H1 (cell line): ENCODE results near the gene ADAMTS16. TPM values are rescaled to one million over a fixed set of nuclear protein-coding genes. Genes with fewer than 3 reads are reported as not detected.

Experiments used
- CTCF ChIA-PET: fragments of 300-600 bp; sonication (Branson Sonifier 250); formaldehyde crosslinking; loops from one replicate; lab custom pipeline; 2021; ENCODE audit not compliant: partially characterized antibody; lab: Charles Lee
- POLR2A ChIA-PET: fragments of 300-600 bp; sonication (Branson Sonifier 250); formaldehyde crosslinking; loops from one replicate; lab custom pipeline; 2021; ENCODE audit warnings: inconsistent platforms; ENCODE audit not compliant: partially characterized antibody; lab: Charles Lee
- DNase-seq, 2 experiments: peaks; one replicate each; pipeline versions ENCODE4 v3.0.0 to v3.0.0-alpha.2; 2010 to 2022; ENCODE audit warnings: low spot score in 2 of 2, low read depth in 1 of 2, mixed read lengths in 1 of 2
- FAIRE-seq: peaks from 2 replicates; lab custom pipeline; 2011; peaks lifted over from hg19 to GRCh38; lab: Jason Lieb, UNC
- H2AFZ ChIP-seq: 2 replicates; pipeline ENCODE4 v1.8.1; 2012; ENCODE audit warnings: low read length, inconsistent platforms
- H2AK5ac ChIP-seq: 2 replicates; pipeline ENCODE4 v1.6.1; 2013; ENCODE audit warnings: low read depth, low read length
- H2BK120ac ChIP-seq: replicated peaks from 2 replicates; pipeline ENCODE3; 2013; ENCODE audit warnings: low read depth, low read length, inconsistent platforms
- H2BK12ac ChIP-seq: 2 replicates; pipeline ENCODE4 v1.6.1; 2013; ENCODE audit warnings: low read depth, low read length
- H2BK15ac ChIP-seq: 2 replicates; pipeline ENCODE4 v1.6.1; 2013; ENCODE audit warnings: low read length
- H2BK20ac ChIP-seq: 2 replicates; pipeline ENCODE4 v1.6.1; 2013; ENCODE audit warnings: low read length
- H2BK5ac ChIP-seq: 2 replicates; pipeline ENCODE4 v1.6.1; 2013; ENCODE audit warnings: low read depth, low read length
- H3K14ac ChIP-seq: 2 replicates; pipeline ENCODE4 v1.6.1; 2013; ENCODE audit warnings: inconsistent platforms; ENCODE audit not compliant: insufficient read length
- H3K18ac ChIP-seq: 2 replicates; pipeline ENCODE4 v1.6.1; 2013; ENCODE audit warnings: low read length; ENCODE audit errors: extremely low read depth
- H3K23ac ChIP-seq: 2 replicates; pipeline ENCODE4 v1.6.1; 2013; ENCODE audit warnings: inconsistent platforms; ENCODE audit not compliant: insufficient read length
- H3K23me2 ChIP-seq: 2 replicates; pipeline ENCODE4 v1.6.1; 2013; ENCODE audit warnings: low read depth, low read length
- H3K27ac ChIP-seq: 2 replicates; pipeline ENCODE4 v1.6.1; 2011; ENCODE audit warnings: low read depth, low read length, inconsistent platforms
- H3K27me3 ChIP-seq, 4 experiments: replicated peaks in 1 of 4; 1 replicate in 1 of 4; 2 replicates in 3 of 4; pipeline versions ENCODE4 v1.6.1 to v1.8.1; 2011 to 2013; ENCODE audit warnings: low read length in 3 of 4, mild to moderate bottlenecking in 3 of 4, inconsistent platforms in 2 of 4, mixed read lengths in 2 of 4, moderate library complexity in 1 of 4; ENCODE audit not compliant: control insufficient read depth in 3 of 4, insufficient read depth in 3 of 4; ENCODE audit errors: extremely low read depth in 1 of 4
- H3K36me3 ChIP-seq, 4 experiments: 2 replicates each; pipeline versions ENCODE4 v1.6.1 to v1.8.1; 2011 to 2013; ENCODE audit warnings: mild to moderate bottlenecking in 4 of 4, low read length in 3 of 4, moderate library complexity in 2 of 4, control low read depth in 1 of 4, inconsistent platforms in 1 of 4; ENCODE audit not compliant: insufficient read depth in 4 of 4, control insufficient read depth in 2 of 4
- H3K4ac ChIP-seq: replicated peaks from 2 replicates; pipeline ENCODE3; 2013; ENCODE audit warnings: low read length, low read depth, mixed read lengths, inconsistent platforms; ENCODE audit not compliant: insufficient read length
- H3K4me1 ChIP-seq, 4 experiments: replicated peaks in 1 of 4; 1 replicate in 1 of 4; 2 replicates in 3 of 4; pipeline versions ENCODE4 v1.6.1 to v1.8.1; 2011 to 2013; ENCODE audit warnings: low read length in 3 of 4, inconsistent platforms in 2 of 4, mixed read lengths in 1 of 4; ENCODE audit not compliant: insufficient read depth in 4 of 4, control insufficient read depth in 3 of 4
- H3K4me2 ChIP-seq, 2 experiments: 2 replicates each; pipeline versions ENCODE4 v1.6.1 to v1.8.1; 2011 to 2013; ENCODE audit warnings: low read depth in 2 of 2, low read length in 2 of 2, control low read depth in 1 of 2, inconsistent platforms in 1 of 2, mild to moderate bottlenecking in 1 of 2; ENCODE audit not compliant: insufficient read depth in 1 of 2
- H3K4me3 ChIP-seq, 4 experiments: fragments of 200-600, 300-600 bp in 1 of 4; sonication (generic), shearing (Covaris generic), sonication (Bioruptor Twin) in 1 of 4; 2 replicates each; pipeline versions ENCODE4 v1.5.1 to v1.8.1; 2011 to 2016; ENCODE audit warnings: low read length in 4 of 4, low read depth in 3 of 4, control low read depth in 2 of 4, inconsistent platforms in 2 of 4, mild to moderate bottlenecking in 2 of 4, mixed read lengths in 1 of 4, moderate library complexity in 1 of 4; ENCODE audit not compliant: insufficient read depth in 2 of 4; ENCODE audit errors: extremely low read depth in 1 of 4
- H3K56ac ChIP-seq: replicated peaks from 2 replicates; pipeline ENCODE3; 2013; ENCODE audit warnings: low read depth, mild to moderate bottlenecking, mixed read lengths, low read length, inconsistent platforms; ENCODE audit not compliant: insufficient read length
- H3K79me1 ChIP-seq: 2 replicates; pipeline ENCODE4 v1.6.1; 2013; ENCODE audit warnings: low read depth, low read length, control low read depth
- H3K79me2 ChIP-seq, 2 experiments: 2 replicates each; pipeline versions ENCODE4 v1.6.1 to v1.8.1; 2012 to 2013; ENCODE audit warnings: low read length in 2 of 2, mild to moderate bottlenecking in 2 of 2, inconsistent platforms in 1 of 2; ENCODE audit not compliant: insufficient read depth in 2 of 2, control insufficient read depth in 1 of 2
- H3K9ac ChIP-seq, 4 experiments: replicated peaks in 1 of 4; 1 replicate in 1 of 4; 2 replicates in 3 of 4; pipeline versions ENCODE4 v1.6.1 to v1.8.1; 2011 to 2013; ENCODE audit warnings: low read depth in 3 of 4, low read length in 3 of 4, control low read depth in 2 of 4, mild to moderate bottlenecking in 2 of 4, moderate library complexity in 2 of 4, inconsistent platforms in 1 of 4; ENCODE audit errors: extremely low read depth in 1 of 4
- H3K9me3 ChIP-seq, 2 experiments: 2 replicates each; pipeline versions ENCODE4 v1.6.1 to v1.8.1; 2012 to 2013; ENCODE audit warnings: mild to moderate bottlenecking in 2 of 2, moderate library complexity in 2 of 2, control low read depth in 1 of 2, inconsistent platforms in 1 of 2, low read depth in 1 of 2, low read length in 1 of 2, mixed read lengths in 1 of 2; ENCODE audit not compliant: insufficient read depth in 2 of 2
- H4K20me1 ChIP-seq, 2 experiments: replicated peaks in 1 of 2; 2 replicates each; pipeline versions ENCODE3 to v1.8.1; 2011 to 2013; ENCODE audit warnings: inconsistent platforms in 2 of 2, low read length in 2 of 2, mild to moderate bottlenecking in 1 of 2; ENCODE audit not compliant: insufficient read depth in 2 of 2, control insufficient read depth in 1 of 2
- H4K5ac ChIP-seq: 2 replicates; pipeline ENCODE4 v1.6.1; 2013; ENCODE audit warnings: low read length, low read depth, mixed read lengths, inconsistent platforms; ENCODE audit not compliant: insufficient read length
- H4K8ac ChIP-seq: 2 replicates; pipeline ENCODE4 v1.8.0; 2013; ENCODE audit warnings: mild to moderate bottlenecking, moderate library complexity, low read length, inconsistent platforms; ENCODE audit not compliant: insufficient read depth; ENCODE audit errors: extremely low read depth
- H4K91ac ChIP-seq: replicated peaks from 2 replicates; pipeline ENCODE3; 2013; ENCODE audit warnings: low read length, mixed read lengths, inconsistent platforms; ENCODE audit not compliant: insufficient read length
- BRCA1 ChIP-seq: IDR thresholded peaks from 2 replicates; pipeline ENCODE4 v1.6.1; 2012; ENCODE audit warnings: low read depth, low read length, improper control_type of control experiment
- GTF2F1 ChIP-seq: IDR thresholded peaks from 2 replicates; pipeline ENCODE4 v1.6.1; 2012; ENCODE audit warnings: low read depth, low read length, improper control_type of control experiment, borderline replicate concordance
- JUN ChIP-seq: IDR thresholded peaks from 2 replicates; pipeline ENCODE4 v1.6.1; 2011; ENCODE audit warnings: low read depth, mild to moderate bottlenecking, improper control_type of control experiment, low read length
- NANOG ChIP-seq: IDR thresholded peaks from 2 replicates; pipeline ENCODE4 v1.6.1; 2011; ENCODE audit warnings: low read length, low read depth, mild to moderate bottlenecking, inconsistent platforms; ENCODE audit not compliant: insufficient read depth, poor library complexity, severe bottlenecking
- SIRT6 ChIP-seq: IDR thresholded peaks from one replicate; pipeline ENCODE4 v1.7.1; 2012; ENCODE audit warnings: low read length, inconsistent platforms
- SRF ChIP-seq: IDR thresholded peaks from 2 replicates; pipeline ENCODE4 v1.6.1; 2011; ENCODE audit warnings: mild to moderate bottlenecking, low read depth, low read length, moderate library complexity
- TEAD4 ChIP-seq: IDR thresholded peaks from 2 replicates; pipeline ENCODE4 v1.6.1; 2012; ENCODE audit warnings: low read depth, low read length, inconsistent platforms, mixed read lengths
- WGBS, 2 experiments: shearing (Covaris generic) in 1 of 2; methylation state at CpG; one replicate each; pipeline versions ENCODE4 v1.1.6 to v1.1.7; 2013 to 2015; ENCODE audit warnings: low lambda C conversion rate in 2 of 2, mixed read lengths in 2 of 2, inconsistent platforms in 1 of 2, low coverage in 1 of 2, missing lambda C conversion rate in 1 of 2; ENCODE audit not compliant: insufficient replicate concordance in 2 of 2, insufficient coverage in 1 of 2, insufficient read length in 1 of 2; ENCODE audit errors: extremely low coverage in 1 of 2, missing lambda C conversion rate in 1 of 2; 5-methylcytosine and 5-hydroxymethylcytosine counted together
- polyA plus RNA-seq, 7 experiments: library from polyadenylated mRNA; depleted of rRNA in 3 of 7; stranded (reverse) in 5 of 7; unstranded in 2 of 7; fragments of >200 nt in 5 of 7; fragments of 200-250 nt in 2 of 7; gene quantifications; 1 replicate in 5 of 7; 2 replicates in 1 of 7; 4 replicates in 1 of 7; pipeline versions ENCODE4 v1.2.1 to v1.2.3, GENCODE V29; 2011 to 2013; ENCODE audit warnings: missing spikeins in 2 of 7, mixed read lengths in 2 of 7
- total RNA-seq: library from RNA; stranded (reverse); fragmentation: NEBNext Ultra II Directional; extraction: Animal tissue kit (Norgen Biotek cat#: 25700); gene quantifications from 2 replicates; pipeline ENCODE4 v1.2.1, GENCODE V29; 2021
- TF ChIP-seq, protein P1 (sequence below): IDR thresholded peaks from 2 replicates; pipeline ENCODE4 v1.6.1; 2012; ENCODE audit warnings: low read length, inconsistent platforms

ADAMTS16 gene
- total and polyA plus RNA-seq, 2 of the 8 experiments (the other 6 are each of a cell fraction or from before 2014, with no cell fraction given) = 3.7 to 16.0 TPM

- Histone ChIP-seq H2BK15ac (no peak overlapping the region), H3K18ac (no peak overlapping the region), H3K4me2 (no peak overlapping the region), H3K79me1 (no peaks in the 10 kb centered on the region), H3K4me1 (no peaks in the 10 kb centered on the region), H3K9me3 (no peaks in the 10 kb centered on the region; a peak in 1 of 4 replicates), H2BK120ac (no peak overlapping the region), H2BK12ac (no peak overlapping the region), H3K9ac (no peak overlapping the region), H4K8ac (no peak overlapping the region)
- TF ChIP-seq SIRT6 = no peak
- TF ChIP-seq, protein P1, sequence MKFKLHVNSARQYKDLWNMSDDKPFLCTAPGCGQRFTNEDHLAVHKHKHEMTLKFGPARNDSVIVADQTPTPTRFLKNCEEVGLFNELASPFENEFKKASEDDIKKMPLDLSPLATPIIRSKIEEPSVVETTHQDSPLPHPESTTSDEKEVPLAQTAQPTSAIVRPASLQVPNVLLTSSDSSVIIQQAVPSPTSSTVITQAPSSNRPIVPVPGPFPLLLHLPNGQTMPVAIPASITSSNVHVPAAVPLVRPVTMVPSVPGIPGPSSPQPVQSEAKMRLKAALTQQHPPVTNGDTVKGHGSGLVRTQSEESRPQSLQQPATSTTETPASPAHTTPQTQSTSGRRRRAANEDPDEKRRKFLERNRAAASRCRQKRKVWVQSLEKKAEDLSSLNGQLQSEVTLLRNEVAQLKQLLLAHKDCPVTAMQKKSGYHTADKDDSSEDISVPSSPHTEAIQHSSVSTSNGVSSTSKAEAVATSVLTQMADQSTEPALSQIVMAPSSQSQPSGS = no peak
- TF ChIP-seq TEAD4 = no peak
- TF ChIP-seq JUN = no peak
- no peak for TF ChIP-seq SRF
- no peak for TF ChIP-seq GTF2F1
- no peak for TF ChIP-seq BRCA1
- no peak for TF ChIP-seq NANOG
- TF ChIP-seq, all 59 proteins: peak for 0
- Histone ChIP-seq H3K14ac (no peak overlapping the region), H3K27ac (no peak overlapping the region), H2BK5ac (no peak overlapping the region), H4K5ac (no peak overlapping the region), H3K4me3 (no peak overlapping the region), H2BK20ac (no peak overlapping the region), H2AFZ (no peak overlapping the region), H3K4ac (no peak overlapping the region), H2AK5ac (no peak overlapping the region), H3K23me2 (no peaks in the 10 kb centered on the region), H3K79me2 (no peaks in the 10 kb centered on the region), H4K91ac (no peak overlapping the region), H3K36me3 (no peaks in the 10 kb centered on the region), H3K56ac (no peak overlapping the region), H4K20me1 (no peaks in the 10 kb centered on the region), H3K27me3 (no peaks in the 10 kb centered on the region), H3K23ac (no peak overlapping the region)
- 65% methylated on average over 2 of the region's 2 CpGs; no CpG with 5 or more reads in 1 of the 2 experiments for WGBS, 2 experiments
- FAIRE-seq = no peak
- ChIA-PET CTCF (interaction anchor here (1.0 to 1.4 kb wide), 2 partner anchors 36 to 222 kb away, joined by 3 to 5 read pairs; no protein-coding TSS in a partner anchor), POLR2A (no interaction called here)
- no peak for DNase-seq
These were observed 38.5 kb upstream of the ADAMTS16 start for GRCh38 chr5:5101676-5102075.
